GM21723 (cell line): ENCODE data around the gene ITGAD.

Experiments used
- ATAC-seq: cut with Tn5 transposase; IDR thresholded peaks from one replicate; pipeline ENCODE4 v1.9.1; 2021; ENCODE audit warnings: mild to moderate bottlenecking, moderate library complexity; ENCODE audit not compliant: unreplicated experiment

ITGAD gene

GRCh38 chr16:31474173-31474714, 81.1 kb downstream of the ITGAD start:
- no peak for ATAC-seq

GRCh38 chr16:31474773-31475738, 81.9 kb downstream of the ITGAD start:
- ATAC-seq: no peak

GRCh38 chr16:31475946-31476302, 82.8 kb downstream of the ITGAD start:
- ATAC-seq: no peak
